Neural cell (in vitro differentiated cells): ENCODE data around the gene FRG2.

Experiments used
- EZH2 ChIP-seq: fragments of 200-600, 300-800 bp; shearing (Covaris generic), sonication (generic); IDR thresholded peaks from 2 replicates; pipeline ENCODE4 v1.6.1; 2014; ENCODE audit warnings: antibody characterized with exemption, low read length, borderline replicate concordance, mild to moderate bottlenecking; ENCODE audit not compliant: insufficient read depth, poor library complexity, severe bottlenecking
- POLR2AphosphoS5 ChIP-seq: IDR thresholded peaks from 2 replicates; pipeline ENCODE4 v1.6.1; 2012
- RAD21 ChIP-seq: fragments of 450-650 bp; conservative IDR thresholded peaks from 2 replicates; pipeline ENCODE4 v1.6.1; 2014; ENCODE audit warnings: antibody characterized with exemption, mild to moderate bottlenecking, moderate library complexity
- SMC3 ChIP-seq: fragments of 450-650 bp; conservative IDR thresholded peaks from 2 replicates; pipeline ENCODE4 v1.6.1; 2014; ENCODE audit warnings: antibody characterized with exemption, mild to moderate bottlenecking, moderate library complexity; ENCODE audit not compliant: poor library complexity
- TAF1 ChIP-seq: IDR thresholded peaks from 2 replicates; pipeline ENCODE4 v1.6.1; 2012; ENCODE audit warnings: low read depth
- TF ChIP-seq, protein P1 (sequence below): fragments of 450-650 bp; IDR thresholded peaks from 2 replicates; pipeline ENCODE4 v1.5.1; 2014; ENCODE audit warnings: antibody characterized with exemption, mild to moderate bottlenecking, moderate library complexity; ENCODE audit not compliant: poor library complexity, severe bottlenecking

GRCh38 chr4:189988877-189989431 lies 38.1 kb downstream of the FRG2 start:
- TF ChIP-seq EZH2 (no peak), TAF1 (no peak), POLR2AphosphoS5 (no peak), SMC3 (no peak), RAD21 (no peak)
- TF ChIP-seq, protein P1, sequence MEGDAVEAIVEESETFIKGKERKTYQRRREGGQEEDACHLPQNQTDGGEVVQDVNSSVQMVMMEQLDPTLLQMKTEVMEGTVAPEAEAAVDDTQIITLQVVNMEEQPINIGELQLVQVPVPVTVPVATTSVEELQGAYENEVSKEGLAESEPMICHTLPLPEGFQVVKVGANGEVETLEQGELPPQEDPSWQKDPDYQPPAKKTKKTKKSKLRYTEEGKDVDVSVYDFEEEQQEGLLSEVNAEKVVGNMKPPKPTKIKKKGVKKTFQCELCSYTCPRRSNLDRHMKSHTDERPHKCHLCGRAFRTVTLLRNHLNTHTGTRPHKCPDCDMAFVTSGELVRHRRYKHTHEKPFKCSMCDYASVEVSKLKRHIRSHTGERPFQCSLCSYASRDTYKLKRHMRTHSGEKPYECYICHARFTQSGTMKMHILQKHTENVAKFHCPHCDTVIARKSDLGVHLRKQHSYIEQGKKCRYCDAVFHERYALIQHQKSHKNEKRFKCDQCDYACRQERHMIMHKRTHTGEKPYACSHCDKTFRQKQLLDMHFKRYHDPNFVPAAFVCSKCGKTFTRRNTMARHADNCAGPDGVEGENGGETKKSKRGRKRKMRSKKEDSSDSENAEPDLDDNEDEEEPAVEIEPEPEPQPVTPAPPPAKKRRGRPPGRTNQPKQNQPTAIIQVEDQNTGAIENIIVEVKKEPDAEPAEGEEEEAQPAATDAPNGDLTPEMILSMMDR = no peak
